Measurements from ENCODE around the gene MGAM2. TPM values are rescaled to one million over a fixed set of nuclear protein-coding genes. Genes with fewer than 3 reads are reported as not detected.

Gene MGAM2
- total RNA-seq, 1 donor from 2014 or later = under 0.01 TPM

DNA sequence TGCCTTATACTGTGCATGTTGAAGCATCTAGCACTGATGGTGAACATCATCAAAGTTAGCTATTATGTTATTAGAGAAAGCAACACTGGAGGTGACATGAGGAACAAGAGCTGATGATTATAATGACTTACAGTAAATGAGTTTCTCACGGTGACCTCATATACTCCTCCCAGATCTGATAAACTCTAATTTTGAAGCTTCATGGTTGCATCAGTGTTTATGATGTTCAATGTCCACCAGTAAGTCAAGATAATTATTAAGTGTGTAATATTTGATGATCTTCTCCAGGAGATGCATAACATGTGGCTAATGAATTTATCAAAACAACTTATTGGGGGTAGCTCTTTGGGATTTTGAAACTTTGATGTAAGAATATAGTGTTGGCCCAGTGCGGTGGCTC, 27.5 kb downstream of the MGAM2 start:
- Histone ChIP-seq H3K27me3 (ENCODE audit: control insufficient read depth, insufficient read depth, low read length) (no peaks in the 10 kb centered on the region), H3K4me3 (ENCODE audit: low read depth, low read length) (no peak overlapping the region), H3K36me3 (ENCODE audit: control insufficient read depth, insufficient read depth, low read length) (no peaks in the 10 kb centered on the region)
- DNase-seq (ENCODE audit: low read depth) = no peak
- TF ChIP-seq, protein P1, sequence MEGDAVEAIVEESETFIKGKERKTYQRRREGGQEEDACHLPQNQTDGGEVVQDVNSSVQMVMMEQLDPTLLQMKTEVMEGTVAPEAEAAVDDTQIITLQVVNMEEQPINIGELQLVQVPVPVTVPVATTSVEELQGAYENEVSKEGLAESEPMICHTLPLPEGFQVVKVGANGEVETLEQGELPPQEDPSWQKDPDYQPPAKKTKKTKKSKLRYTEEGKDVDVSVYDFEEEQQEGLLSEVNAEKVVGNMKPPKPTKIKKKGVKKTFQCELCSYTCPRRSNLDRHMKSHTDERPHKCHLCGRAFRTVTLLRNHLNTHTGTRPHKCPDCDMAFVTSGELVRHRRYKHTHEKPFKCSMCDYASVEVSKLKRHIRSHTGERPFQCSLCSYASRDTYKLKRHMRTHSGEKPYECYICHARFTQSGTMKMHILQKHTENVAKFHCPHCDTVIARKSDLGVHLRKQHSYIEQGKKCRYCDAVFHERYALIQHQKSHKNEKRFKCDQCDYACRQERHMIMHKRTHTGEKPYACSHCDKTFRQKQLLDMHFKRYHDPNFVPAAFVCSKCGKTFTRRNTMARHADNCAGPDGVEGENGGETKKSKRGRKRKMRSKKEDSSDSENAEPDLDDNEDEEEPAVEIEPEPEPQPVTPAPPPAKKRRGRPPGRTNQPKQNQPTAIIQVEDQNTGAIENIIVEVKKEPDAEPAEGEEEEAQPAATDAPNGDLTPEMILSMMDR (IDR thresholded peaks at IDR 0.05; ENCODE audit: insufficient read depth, low read length, poor library complexity, severe bottlenecking) = no peak

DNA sequence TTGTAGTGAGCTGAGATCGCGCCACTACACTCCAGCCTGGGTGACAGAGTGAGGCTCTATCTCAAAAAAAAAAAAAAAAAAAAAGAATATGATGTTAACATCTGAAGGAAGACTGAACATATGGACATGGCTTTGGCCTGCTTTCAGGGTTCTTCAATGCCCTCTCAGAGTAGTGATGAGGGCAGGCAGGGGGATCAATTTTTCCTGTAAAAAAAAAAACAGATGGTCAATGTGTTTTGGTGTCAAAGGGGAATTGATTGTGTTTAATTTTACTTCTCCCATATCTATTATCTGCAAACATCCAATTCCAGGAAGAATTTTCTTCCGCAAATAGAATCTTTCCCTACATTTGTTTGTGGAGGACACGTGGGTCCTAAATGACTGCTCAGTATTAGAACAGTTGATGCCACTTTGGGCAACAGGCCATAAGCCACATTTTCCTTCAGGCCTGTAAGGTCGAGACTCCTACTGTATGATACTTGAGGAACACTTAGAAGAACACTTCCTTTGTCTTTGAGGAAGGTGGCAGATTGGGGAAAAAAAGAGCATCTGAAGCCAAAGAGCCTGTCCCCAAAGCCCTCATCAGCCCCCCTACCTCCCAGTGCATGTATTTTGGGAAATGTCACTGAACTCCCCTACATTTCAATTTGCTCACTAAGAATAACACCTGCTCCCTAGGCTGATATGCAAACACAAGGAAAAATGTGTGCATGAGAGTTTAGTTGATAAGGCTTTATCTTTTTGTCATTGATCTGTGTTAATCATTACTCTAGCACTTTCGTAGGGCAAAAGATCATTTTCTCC, 28.3 kb downstream of the MGAM2 start:
- TF ChIP-seq, protein P1 (IDR thresholded peaks at IDR 0.05; ENCODE audit: insufficient read depth, low read length, poor library complexity, severe bottlenecking) = no peak
- Histone ChIP-seq H3K36me3 (ENCODE audit: control insufficient read depth, insufficient read depth, low read length) (no peaks in the 10 kb centered on the region), H3K27me3 (ENCODE audit: control insufficient read depth, insufficient read depth, low read length) (no peaks in the 10 kb centered on the region), H3K4me3 (ENCODE audit: low read depth, low read length) (no peak overlapping the region)
- no peak for DNase-seq (ENCODE audit: low read depth)

DNA sequence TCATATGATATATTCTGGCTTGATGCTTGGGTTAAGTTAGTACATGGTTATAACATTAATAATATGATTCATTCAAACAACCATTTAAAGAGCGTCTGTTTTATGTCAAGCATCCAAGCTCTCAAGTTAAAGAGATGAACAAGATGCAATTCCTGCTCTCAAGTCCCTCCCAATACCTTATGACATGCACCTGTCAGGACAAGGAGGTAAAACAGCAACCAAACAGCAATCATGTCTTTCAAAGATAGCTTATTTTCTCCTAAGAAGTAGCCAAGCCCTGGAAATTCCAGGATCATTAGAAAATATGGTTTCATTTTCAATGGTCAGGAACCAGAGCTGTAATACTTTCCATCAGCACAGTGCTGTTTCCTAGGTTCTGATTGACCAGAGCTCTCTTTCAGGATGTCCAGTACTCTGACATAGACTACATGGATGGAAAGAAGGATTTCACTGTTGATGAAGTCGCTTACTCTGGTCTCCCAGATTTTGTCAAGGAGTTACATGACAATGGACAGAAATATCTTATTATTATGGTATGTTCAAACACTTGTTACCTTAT, 29.0 kb downstream of the MGAM2 start:
- no peak for DNase-seq (ENCODE audit: low read depth)
- H3K36me3 ChIP-seq (ENCODE audit: control insufficient read depth, insufficient read depth, low read length) = no peaks in the 10 kb centered on the region
- no peak overlapping the region for H3K4me3 ChIP-seq (ENCODE audit: low read depth, low read length)
- H3K27me3 ChIP-seq (ENCODE audit: control insufficient read depth, insufficient read depth, low read length) = no peaks in the 10 kb centered on the region
- TF ChIP-seq, protein P1 (IDR thresholded peaks at IDR 0.05; ENCODE audit: insufficient read depth, low read length, poor library complexity, severe bottlenecking) = no peak

DNA sequence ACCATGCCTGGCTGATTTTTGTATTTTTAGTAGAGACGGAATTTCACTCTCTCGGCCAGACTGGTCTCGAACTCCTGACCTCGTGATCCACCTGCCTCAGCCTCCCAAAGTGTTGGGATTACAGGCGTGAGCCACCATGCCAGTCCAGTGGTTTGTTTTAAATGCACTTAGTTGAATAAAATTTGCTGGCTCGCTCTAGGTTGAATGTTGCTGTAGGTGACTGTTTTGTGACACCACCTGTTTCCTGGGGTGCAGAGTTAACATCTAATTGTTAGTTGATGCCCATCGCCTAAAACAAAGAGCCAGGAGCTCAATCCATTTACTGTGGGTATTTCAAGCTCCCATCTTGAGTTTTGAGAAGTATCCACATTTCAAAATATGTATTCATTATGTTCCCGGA, 31.2 kb downstream of the MGAM2 start:
- H3K36me3 ChIP-seq (ENCODE audit: control insufficient read depth, insufficient read depth, low read length) = no peaks in the 10 kb centered on the region
- no peaks in the 10 kb centered on the region for H3K27me3 ChIP-seq (ENCODE audit: control insufficient read depth, insufficient read depth, low read length)
- TF ChIP-seq, protein P1 (IDR thresholded peaks at IDR 0.05; ENCODE audit: insufficient read depth, low read length, poor library complexity, severe bottlenecking) = no peak
- no peak for DNase-seq (ENCODE audit: low read depth)
- no peak overlapping the region for H3K4me3 ChIP-seq (ENCODE audit: low read depth, low read length)

DNA sequence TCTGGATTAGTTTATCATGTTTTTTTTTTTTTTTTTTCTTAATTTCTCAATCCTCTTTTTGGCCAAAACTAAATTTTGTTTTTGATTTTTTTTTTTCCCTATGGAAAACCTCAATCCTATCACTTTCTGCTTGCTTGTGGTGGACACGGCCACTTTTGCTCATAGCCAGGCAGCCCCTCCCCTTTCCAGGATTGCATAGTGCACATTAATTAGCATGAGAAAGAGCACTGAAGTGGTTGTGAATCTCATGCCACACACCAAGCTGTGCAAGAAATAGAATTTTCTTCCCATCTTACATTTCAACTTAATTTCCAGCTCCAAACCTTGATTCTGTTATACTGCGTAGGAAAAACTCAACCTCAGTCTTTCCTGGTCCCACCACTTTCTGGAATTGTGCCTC, 34.6 kb downstream of the MGAM2 start:
- Histone ChIP-seq H3K27me3 (ENCODE audit: control insufficient read depth, insufficient read depth, low read length) (no peaks in the 10 kb centered on the region), H3K4me3 (ENCODE audit: low read depth, low read length) (no peak overlapping the region), H3K36me3 (ENCODE audit: control insufficient read depth, insufficient read depth, low read length) (no peaks in the 10 kb centered on the region)
- no peak for DNase-seq (ENCODE audit: low read depth)
- TF ChIP-seq, protein P1 (IDR thresholded peaks at IDR 0.05; ENCODE audit: insufficient read depth, low read length, poor library complexity, severe bottlenecking) = no peak
